Esophagus squamous epithelium (tissue), 4 donors: ENCODE results near the gene HIPK1.

ENCODE experiments used
- CTCF ChIP-seq, 6 experiments: fragments of 450-650 bp in 4 of 6; fragments of 200-600 bp in 2 of 6; sonication (generic) in 2 of 6; IDR thresholded peaks; one replicate each; pipeline ENCODE4 v1.5.1; 2016 to 2019; ENCODE audit warnings: antibody characterized with exemption in 6 of 6, mild to moderate bottlenecking in 4 of 6, moderate library complexity in 4 of 6
- POLR2A ChIP-seq, 4 donors: fragments of 450-650 bp; IDR thresholded peaks; one replicate each; pipeline ENCODE4 v1.6.1; 2017; ENCODE audit warnings: antibody characterized with exemption in 4 of 4, mild to moderate bottlenecking in 4 of 4, moderate library complexity in 3 of 4

- TF ChIP-seq POLR2A (IDR thresholded peaks at IDR 0.05): no peak
- TF ChIP-seq CTCF (IDR thresholded peaks at IDR 0.05): no peak
Measured at GRCh38 chr1:114024049-114024448, 94.9 kb downstream of the HIPK1 start.
